ENCODE data around the gene C16orf96.

DNA sequence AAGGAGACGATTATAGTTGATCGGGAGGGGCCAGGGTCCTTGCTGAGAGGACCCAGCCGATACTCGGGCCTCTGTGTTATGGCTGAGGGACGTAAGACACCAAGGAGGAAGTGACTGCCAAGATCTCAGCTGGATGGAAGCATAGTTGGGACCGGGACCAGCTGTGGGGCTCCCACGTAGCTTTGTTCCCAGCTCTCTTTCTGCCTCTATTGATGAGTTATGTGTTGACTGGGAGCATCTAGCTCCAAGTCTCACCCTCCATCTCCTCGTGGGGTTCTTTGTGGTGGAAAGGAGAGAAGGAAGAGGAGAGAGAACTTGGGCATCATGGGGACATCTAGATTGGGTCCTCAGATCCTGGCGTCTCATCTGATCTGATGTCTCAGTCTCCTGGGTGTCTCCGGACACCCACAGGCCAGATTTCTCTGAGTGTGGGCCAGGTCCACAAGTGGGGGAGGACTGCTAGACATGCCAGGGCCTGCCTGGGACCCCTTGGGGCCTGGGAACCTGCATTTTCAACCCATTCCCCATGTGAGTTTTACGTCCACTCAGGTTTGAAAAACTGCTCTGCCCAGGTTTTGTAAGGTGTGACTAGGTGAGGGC is 69.5 kb downstream of the C16orf96 start:
- TF ChIP-seq, protein P1, sequence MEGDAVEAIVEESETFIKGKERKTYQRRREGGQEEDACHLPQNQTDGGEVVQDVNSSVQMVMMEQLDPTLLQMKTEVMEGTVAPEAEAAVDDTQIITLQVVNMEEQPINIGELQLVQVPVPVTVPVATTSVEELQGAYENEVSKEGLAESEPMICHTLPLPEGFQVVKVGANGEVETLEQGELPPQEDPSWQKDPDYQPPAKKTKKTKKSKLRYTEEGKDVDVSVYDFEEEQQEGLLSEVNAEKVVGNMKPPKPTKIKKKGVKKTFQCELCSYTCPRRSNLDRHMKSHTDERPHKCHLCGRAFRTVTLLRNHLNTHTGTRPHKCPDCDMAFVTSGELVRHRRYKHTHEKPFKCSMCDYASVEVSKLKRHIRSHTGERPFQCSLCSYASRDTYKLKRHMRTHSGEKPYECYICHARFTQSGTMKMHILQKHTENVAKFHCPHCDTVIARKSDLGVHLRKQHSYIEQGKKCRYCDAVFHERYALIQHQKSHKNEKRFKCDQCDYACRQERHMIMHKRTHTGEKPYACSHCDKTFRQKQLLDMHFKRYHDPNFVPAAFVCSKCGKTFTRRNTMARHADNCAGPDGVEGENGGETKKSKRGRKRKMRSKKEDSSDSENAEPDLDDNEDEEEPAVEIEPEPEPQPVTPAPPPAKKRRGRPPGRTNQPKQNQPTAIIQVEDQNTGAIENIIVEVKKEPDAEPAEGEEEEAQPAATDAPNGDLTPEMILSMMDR (conservative IDR thresholded peaks at IDR 0.05), result no peak
- TF ChIP-seq ZFX (IDR thresholded peaks at IDR 0.05), result no peak

Data from C4-2B (cell line).